Right cardiac atrium (tissue), 5 donors: ENCODE measurements around the gene TNP1. TPM values are rescaled to one million over a fixed set of nuclear protein-coding genes. Genes with fewer than 3 reads are reported as not detected.

ENCODE experiments used
- ATAC-seq, 2 donors: fragments of 200-7000 bp; cut with Tn5 transposase; one replicate each; pipeline versions ENCODE4 v1.8.0 to v1.9.1; 2020; ENCODE audit warnings: moderate library complexity in 2 of 2, mild to moderate bottlenecking in 1 of 2
- DNase-seq, 3 donors: peaks; one replicate each; pipeline ENCODE4 v3.0.0-alpha.2; 2020
- H3K27ac ChIP-seq: one replicate; pipeline ENCODE4 v1.5.1; 2013; ENCODE audit warnings: mild to moderate bottlenecking, low read length, control low read depth, moderate library complexity
- H3K27me3 ChIP-seq: one replicate; pipeline ENCODE4 v1.6.1; 2013; ENCODE audit not compliant: control insufficient read depth, insufficient read depth
- H3K4me1 ChIP-seq: one replicate; pipeline ENCODE4 v1.6.1; 2013; ENCODE audit warnings: low read length; ENCODE audit not compliant: control insufficient read depth, insufficient read depth
- H3K4me3 ChIP-seq: one replicate; pipeline ENCODE4 v1.5.1; 2013; ENCODE audit warnings: low read length, control low read depth
- H3K9me3 ChIP-seq: one replicate; pipeline ENCODE4 v1.6.1; 2013; ENCODE audit warnings: low read length; ENCODE audit not compliant: control insufficient read depth
- WGBS: extraction: QIAGEN DNeasy Blood & Tissue Kit; methylation state at CpG from one replicate; pipeline ENCODE4 v1.1.7; 2013; 5-methylcytosine and 5-hydroxymethylcytosine counted together
- intact Hi-C, 4 donors: fragments of 100-400 bp; cut with DNase I; formaldehyde crosslinking; loops; one replicate each; pipeline versions ENCODE4 v1.11.0 to v1.14.0; 2022 to 2023
- long read RNA-seq, 4 donors: library from polyadenylated mRNA; unstranded; transcript quantifications; one replicate each; pipeline ENCODE4 v2.0.0, GENCODE V29; 2020 to 2021
- polyA plus RNA-seq: library from polyadenylated mRNA; stranded (reverse); fragments of 200-250 nt; gene quantifications from one replicate; pipeline ENCODE4 v1.2.3, GENCODE V29; 2013
- total RNA-seq, 4 donors: library from RNA; stranded (reverse); fragmentation: NEBNext Ultra II Directional; extraction: Animal tissue kit (Norgen Biotek cat#: 25700); gene quantifications; one replicate each; pipeline ENCODE4 v1.2.1, GENCODE V29; 2021
- donor health status: healthy with polysubstance abuse.
- donor health status: DM: no; HTN: yes; CAD: no.
- donor health status: DM: no; HTN: no; CAD: no.
- donor health status: DM: no; HTN: yes; CAD: no; lungs with severe emphysema.
- donor health status: DM: yes; HTN: yes; CAD: no.

The TNP1 gene, protein sequence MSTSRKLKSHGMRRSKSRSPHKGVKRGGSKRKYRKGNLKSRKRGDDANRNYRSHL
- not detected for total RNA-seq
- not detected for polyA plus RNA-seq
- long read RNA-seq, donor 1: 0 reads
- long read RNA-seq, donor 2: 0 reads
- long read RNA-seq, donor 3: 0 reads
- long read RNA-seq, donor 4: 0 reads

DNA sequence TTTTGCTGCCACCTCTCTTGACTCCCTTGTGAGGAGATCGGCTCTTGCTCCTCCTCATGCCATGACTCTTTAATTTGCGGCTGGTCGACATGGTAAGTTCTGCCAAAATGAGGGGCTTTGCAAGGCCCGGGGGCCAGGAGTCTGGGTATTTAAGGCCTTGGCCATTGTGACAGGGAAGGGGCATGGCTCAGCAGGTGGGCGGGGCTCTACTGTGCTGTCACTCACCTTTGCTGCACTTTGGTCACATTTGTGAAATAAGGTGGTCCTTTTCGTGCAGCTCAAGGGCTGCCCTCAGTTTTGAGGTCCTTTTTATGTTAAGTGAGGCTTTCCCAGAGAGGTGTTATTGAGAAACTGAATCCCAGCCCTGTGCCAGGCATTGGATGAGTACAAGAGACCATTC lies at the start of gene TNP1:
Gene TNP1, minus strand, starts transcription at position 121 of the 400 bp plus-strand sequence. Its CDS starts 30 bp downstream, at position 91.
- 94% methylated on average over 6 of the region's 6 CpGs for WGBS
- no peak for ATAC-seq
- no peak within 1 kb of the TSS for H3K4me3 ChIP-seq
- no peak for DNase-seq
- peaks cover 9% of the 10 kb centered on the region for H3K4me1 ChIP-seq
- H3K27me3 ChIP-seq: no peaks in the 10 kb centered on the region
- H3K9me3 ChIP-seq: no peaks in the 10 kb centered on the region
- no peak within 1 kb of the TSS for H3K27ac ChIP-seq
- intact Hi-C loops: no loop called here

DNA sequence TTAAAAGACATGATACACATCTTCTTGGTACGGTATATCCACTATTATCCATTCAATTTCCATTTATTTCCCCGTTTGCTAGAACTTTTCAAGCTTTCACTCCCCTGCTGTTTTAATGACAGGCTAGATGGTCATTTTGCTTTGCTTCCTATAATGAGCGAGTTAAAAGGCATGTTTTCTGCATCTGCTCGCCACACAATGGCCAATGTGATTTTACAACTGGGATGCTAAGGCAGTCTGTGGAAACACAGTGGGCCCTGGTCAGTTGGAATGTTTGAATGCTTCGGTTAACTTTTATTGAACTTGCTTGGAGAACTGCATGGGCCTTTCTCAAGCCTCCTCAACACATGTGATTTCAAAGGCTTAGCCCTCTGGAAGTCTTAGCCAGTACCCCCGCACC lies 48.4 kb upstream of the TNP1 start:
- 96% methylated on average over 6 of the region's 6 CpGs for WGBS
- DNase-seq (no peak), ATAC-seq (no peak)
- intact Hi-C loops: no loop called here
- Histone ChIP-seq H3K27me3 (no peaks in the 10 kb centered on the region), H3K4me1 (no peaks in the 10 kb centered on the region), H3K4me3 (no peak overlapping the region), H3K9me3 (no peaks in the 10 kb centered on the region), H3K27ac (no peak overlapping the region)

DNA sequence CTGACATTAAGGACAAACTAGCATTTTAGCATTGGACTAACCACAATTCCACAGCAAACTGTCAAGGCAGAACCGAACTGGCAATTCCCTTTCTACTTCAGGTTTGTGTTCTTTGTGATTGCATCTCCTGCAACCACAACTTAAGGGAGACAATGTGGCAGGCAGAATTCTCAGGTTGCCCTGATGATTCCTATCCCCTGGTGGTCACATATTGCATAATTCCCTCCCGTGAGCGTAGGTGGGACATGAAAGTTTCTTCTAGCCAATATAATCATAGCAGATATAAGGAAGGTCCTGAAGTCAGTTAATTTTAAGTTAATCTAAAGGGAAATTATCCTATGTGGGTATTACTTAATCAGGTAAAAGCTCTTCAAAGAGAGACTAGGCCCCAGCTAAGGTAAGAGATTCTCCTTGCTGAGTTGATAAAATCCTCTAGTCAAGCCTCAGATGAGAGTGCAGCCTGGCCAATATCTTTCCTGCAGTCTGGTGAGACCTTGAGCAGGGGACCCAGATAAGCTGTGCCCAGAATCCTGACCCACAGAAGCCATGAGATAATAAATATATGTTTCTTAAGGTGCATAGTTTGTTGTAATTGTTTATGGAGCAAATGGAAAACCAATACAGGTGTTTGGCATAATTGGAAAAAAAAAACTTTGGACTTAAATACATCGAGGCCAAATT lies 45.9 kb upstream of the TNP1 start:
- no peaks in the 10 kb centered on the region for H3K9me3 ChIP-seq
- intact Hi-C loops: no loop called here
- WGBS: 89% methylated on average over 4 of the region's 4 CpGs

DNA sequence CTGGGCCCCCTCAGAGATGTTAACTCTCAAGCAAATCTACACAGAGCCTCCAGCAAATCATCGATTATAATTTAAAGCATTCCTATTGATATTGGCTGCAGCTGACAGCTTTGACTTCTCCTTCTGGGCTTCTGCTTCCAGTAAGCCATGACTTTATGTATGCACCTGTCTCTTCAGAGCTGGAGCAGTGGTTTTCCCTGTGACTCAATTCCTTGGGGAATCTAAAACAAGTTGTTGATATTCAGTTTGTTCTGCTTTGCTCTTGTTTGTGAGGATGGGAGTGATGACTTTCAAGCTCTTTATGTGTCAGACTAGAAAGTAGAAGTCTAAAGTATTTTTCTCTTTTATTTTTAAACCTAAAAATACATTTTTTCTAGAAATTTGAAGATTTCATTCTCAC lies 45.1 kb upstream of the TNP1 start:
- Histone ChIP-seq H3K27ac (no peak overlapping the region), H3K27me3 (no peaks in the 10 kb centered on the region), H3K9me3 (no peaks in the 10 kb centered on the region), H3K4me1 (no peaks in the 10 kb centered on the region), H3K4me3 (no peak overlapping the region)
- intact Hi-C loops: no loop called here
- ATAC-seq (no peak), DNase-seq (no peak)
- 93% methylated on average over 1 of the region's 1 CpG for WGBS

More for the DNA sequence above, 45.9 kb upstream of the TNP1 start:
- H3K4me3 ChIP-seq: no peak overlapping the region
- DNase-seq (no peak), ATAC-seq (no peak)
- H3K4me1 ChIP-seq: no peaks in the 10 kb centered on the region
- no peaks in the 10 kb centered on the region for H3K27me3 ChIP-seq
- no peak overlapping the region for H3K27ac ChIP-seq

DNA sequence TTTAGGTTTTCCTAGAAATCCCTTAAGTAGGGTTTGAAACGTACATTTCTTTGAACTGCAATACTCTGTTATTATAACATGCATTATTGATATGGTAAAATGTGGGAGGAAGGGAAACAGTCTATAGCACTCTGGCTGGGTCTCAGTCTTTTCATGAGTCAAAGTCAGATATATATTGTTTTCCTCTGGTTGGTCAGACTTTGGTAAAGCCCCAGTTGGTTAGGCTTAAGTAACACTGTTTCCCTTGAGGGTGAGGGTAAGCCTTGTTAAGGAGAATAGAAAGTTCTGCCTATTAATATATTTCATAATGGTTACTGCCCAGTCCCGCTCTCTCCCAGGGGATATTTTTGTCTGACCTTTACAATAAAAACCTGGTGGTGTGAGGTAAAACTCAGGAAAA lies 44.7 kb upstream of the TNP1 start:
- no peak for ATAC-seq
- Histone ChIP-seq H3K9me3 (no peaks in the 10 kb centered on the region), H3K4me1 (no peaks in the 10 kb centered on the region), H3K4me3 (no peak overlapping the region), H3K27ac (no peak overlapping the region), H3K27me3 (no peaks in the 10 kb centered on the region)
- intact Hi-C loops: no loop called here
- DNase-seq: no peak
- WGBS: 80% methylated on average over 2 of the region's 2 CpGs

DNA sequence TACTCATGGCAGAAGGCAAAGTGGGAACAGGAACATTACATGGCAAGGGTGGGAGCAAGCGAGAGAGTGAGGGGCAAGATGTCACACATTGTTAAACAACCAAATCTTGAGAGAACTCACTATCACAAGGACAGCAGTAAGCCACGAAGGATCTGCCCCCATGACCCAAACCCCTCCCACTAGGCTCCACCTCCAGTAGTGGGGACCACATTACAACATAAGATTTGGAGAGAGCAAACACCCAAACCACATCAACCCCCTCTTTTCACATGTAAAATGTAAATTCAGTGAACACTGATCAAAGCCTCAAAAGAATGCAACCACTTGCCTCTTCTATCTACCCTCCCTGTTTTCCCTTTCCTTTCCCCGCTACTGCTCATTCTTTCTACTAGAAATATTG lies 43.6 kb upstream of the TNP1 start:
- DNase-seq (no peak), ATAC-seq (no peak)
- no peak overlapping the region for H3K4me3 ChIP-seq
- H3K9me3 ChIP-seq: no peaks in the 10 kb centered on the region
- H3K27ac ChIP-seq: no peak overlapping the region
- 90% methylated on average over 3 of the region's 3 CpGs for WGBS
- intact Hi-C loops: no loop called here
- no peaks in the 10 kb centered on the region for H3K27me3 ChIP-seq
- no peaks in the 10 kb centered on the region for H3K4me1 ChIP-seq

DNA sequence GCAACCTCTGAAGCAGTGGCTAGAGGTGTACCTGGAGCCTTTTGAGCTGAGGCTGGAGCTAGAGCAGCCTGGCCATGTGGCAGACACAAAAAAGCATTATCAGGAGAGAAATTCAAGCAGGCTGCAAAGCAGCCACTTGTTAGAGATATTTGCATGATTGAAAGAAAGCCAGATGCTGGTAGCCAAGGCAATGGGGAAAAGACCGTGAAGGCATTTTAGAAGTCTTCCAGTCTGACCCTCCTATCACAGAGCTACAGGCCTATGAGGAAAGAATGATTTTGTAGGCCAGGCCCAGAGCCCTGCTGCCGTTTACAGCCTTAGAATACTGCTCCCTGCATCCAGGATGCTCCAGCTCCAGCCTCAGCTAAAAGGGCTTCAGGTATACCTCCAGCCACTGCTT lies 41.4 kb upstream of the TNP1 start:
- intact Hi-C loops: no loop called here
- no peaks in the 10 kb centered on the region for H3K9me3 ChIP-seq
- WGBS: 74% methylated on average over 2 of the region's 2 CpGs
- H3K27me3 ChIP-seq: no peaks in the 10 kb centered on the region
- no peak for ATAC-seq
- no peak for DNase-seq
- no peaks in the 10 kb centered on the region for H3K4me1 ChIP-seq
- no peak overlapping the region for H3K27ac ChIP-seq
- H3K4me3 ChIP-seq: no peak overlapping the region

DNA sequence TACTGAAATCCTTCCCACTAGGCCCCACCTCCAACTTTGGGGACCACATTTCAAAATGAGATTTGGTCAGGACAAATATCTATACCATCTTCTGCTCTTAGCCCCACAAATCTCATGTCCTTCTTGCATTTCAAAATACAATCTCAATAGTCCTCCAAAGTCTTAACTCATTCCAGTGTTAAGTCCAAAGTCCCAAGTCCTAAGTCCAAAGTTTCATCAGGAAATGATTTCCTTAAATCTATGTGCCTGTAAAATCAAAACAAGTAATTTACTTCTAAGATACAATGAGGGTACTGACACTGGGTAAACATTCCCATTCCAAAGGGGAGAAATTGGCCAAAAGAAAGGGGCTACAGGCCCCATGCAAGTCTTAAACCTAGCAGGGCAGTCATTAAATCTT lies 40.5 kb upstream of the TNP1 start:
- DNase-seq (no peak), ATAC-seq (no peak)
- H3K4me1 ChIP-seq: no peaks in the 10 kb centered on the region
- H3K9me3 ChIP-seq: no peaks in the 10 kb centered on the region
- H3K4me3 ChIP-seq: no peak overlapping the region
- intact Hi-C loops: no loop called here
- H3K27ac ChIP-seq: no peak overlapping the region
- no peaks in the 10 kb centered on the region for H3K27me3 ChIP-seq

DNA sequence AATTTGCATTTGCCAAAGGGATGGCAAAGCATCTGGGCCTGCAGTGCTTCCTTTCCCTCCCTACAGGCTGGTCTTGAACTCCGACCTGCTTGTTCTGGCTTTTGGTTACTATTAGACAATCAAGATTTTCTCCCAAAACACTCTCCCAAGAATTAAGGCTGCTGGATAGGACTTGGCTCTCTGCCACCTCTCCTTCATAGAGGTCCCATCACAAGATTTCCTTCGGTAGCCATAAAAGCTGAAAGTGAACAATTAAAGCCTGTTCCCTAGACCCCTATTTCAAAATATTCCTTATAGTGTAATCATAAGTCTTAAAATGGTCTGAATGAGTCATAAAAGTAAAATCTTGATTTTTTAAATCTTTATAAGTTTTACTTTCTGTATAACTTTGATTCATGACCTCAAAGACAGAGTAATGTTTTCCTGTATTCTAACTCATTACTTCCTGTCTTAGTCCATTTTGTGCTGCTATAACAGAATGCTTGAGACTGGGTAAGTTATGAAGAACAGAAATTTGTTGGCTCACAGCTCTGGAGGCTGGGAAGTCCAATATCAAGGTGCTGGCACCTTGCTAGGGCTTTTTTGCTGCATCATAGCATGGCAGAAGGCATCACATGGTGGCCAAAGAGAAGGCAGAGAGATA lies 37.8 kb upstream of the TNP1 start:
- no peak overlapping the region for H3K27ac ChIP-seq
- WGBS: 83% methylated on average over 2 of the region's 2 CpGs
- ATAC-seq (no peak), DNase-seq (no peak)
- no peaks in the 10 kb centered on the region for H3K9me3 ChIP-seq
- intact Hi-C loops: no loop called here
- no peaks in the 10 kb centered on the region for H3K27me3 ChIP-seq
- no peaks in the 10 kb centered on the region for H3K4me1 ChIP-seq
- H3K4me3 ChIP-seq: no peak overlapping the region

DNA sequence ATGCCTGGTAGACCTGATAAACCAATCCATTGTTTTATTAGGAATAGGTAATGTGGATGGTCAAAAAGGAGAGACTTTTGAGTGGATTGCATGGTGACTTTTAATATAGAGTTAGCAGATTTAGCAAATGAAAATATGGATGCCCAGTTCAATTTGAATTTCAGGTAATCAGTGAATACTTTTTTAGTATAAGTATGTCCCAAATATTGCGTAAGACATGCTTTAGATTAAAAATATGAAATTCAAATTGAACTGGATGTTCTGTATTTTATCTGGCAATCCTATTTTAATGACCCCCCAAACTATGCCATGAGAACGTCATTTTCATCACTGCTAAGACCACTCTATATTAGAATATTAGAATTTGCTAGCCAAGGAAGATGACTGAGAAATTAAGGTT lies 30.3 kb upstream of the TNP1 start:
- no peak for ATAC-seq
- 95% methylated on average over 2 of the region's 2 CpGs for WGBS
- H3K4me3 ChIP-seq: no peak overlapping the region
- intact Hi-C loops: no loop called here
- H3K27me3 ChIP-seq: no peaks in the 10 kb centered on the region
- no peaks in the 10 kb centered on the region for H3K9me3 ChIP-seq
- H3K4me1 ChIP-seq: peaks cover 2% of the 10 kb centered on the region
- no peak overlapping the region for H3K27ac ChIP-seq
- no peak for DNase-seq

DNA sequence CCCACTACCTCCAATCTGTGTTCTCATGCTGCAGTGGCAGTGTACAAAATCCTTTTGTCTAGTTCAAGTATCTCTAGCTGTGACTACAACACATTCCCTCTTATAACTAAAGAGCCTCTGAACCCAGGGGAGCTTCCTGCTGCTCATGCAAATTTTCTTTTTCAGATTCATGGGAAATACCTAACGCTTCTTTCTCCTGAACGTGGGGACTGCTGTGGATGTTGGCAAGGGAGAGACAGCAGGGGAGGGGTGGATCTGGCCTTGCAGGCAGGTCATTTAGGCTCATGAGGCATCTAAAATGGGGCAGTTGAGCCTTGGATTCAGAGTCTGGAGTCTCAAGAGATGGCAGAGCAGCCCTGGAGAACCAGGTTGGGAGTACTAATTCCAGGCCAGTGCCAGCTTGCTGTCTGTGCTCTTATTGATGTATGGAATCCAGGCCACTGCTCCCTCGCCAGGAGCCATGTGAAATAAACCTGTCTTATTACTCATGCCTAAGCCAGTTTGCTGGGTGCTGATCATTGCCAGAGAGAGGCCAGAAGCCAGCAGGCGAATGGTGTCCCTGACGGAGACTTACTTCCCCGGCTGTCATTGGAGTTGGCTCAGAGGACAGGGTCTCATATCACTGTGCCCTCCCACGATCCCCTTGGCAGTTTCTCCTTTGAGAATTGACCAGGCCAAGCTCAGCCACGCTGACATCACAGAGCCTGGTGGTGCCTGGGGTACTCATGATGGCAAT lies 29.2 kb upstream of the TNP1 start:
- ATAC-seq: peak; percentile 13 to 60
- intact Hi-C loops: no loop called here

More for the DNA sequence above, 29.2 kb upstream of the TNP1 start:
- 70% methylated on average over 8 of the region's 8 CpGs for WGBS
- peaks cover 2% of the 10 kb centered on the region for H3K4me1 ChIP-seq
- peak overlapping the region; percentile 4 for H3K27ac ChIP-seq
- H3K9me3 ChIP-seq: no peaks in the 10 kb centered on the region
- no peaks in the 10 kb centered on the region for H3K27me3 ChIP-seq
- H3K4me3 ChIP-seq: no peak overlapping the region
- no peak for DNase-seq
